Muscle layer of duodenum (tissue), 2 donors: ENCODE data around the gene CDCP2.

Experiments
- H3K27ac ChIP-seq: one replicate; pipeline ENCODE4 v1.7.0; 2013; ENCODE audit warnings: mild to moderate bottlenecking, low read length
- H3K27me3 ChIP-seq: one replicate; pipeline ENCODE4 v1.7.0; 2013; ENCODE audit warnings: low read depth, mild to moderate bottlenecking, control low read depth, low read length
- H3K36me3 ChIP-seq, 2 donors: one replicate each; pipeline ENCODE4 v1.7.0; 2013; ENCODE audit warnings: low read length in 2 of 2, control low read depth in 1 of 2, mild to moderate bottlenecking in 1 of 2; ENCODE audit not compliant: insufficient read depth in 2 of 2, control insufficient read depth in 1 of 2
- H3K4me1 ChIP-seq, 2 donors: one replicate each; pipeline ENCODE4 v1.7.0; 2013; ENCODE audit warnings: low read length in 2 of 2, mild to moderate bottlenecking in 2 of 2, control low read depth in 1 of 2, moderate library complexity in 1 of 2; ENCODE audit not compliant: insufficient read depth in 2 of 2, control insufficient read depth in 1 of 2
- H3K4me3 ChIP-seq, 2 donors: one replicate each; pipeline ENCODE4 v1.7.0; 2013; ENCODE audit warnings: low read length in 2 of 2, low read depth in 1 of 2, mild to moderate bottlenecking in 1 of 2
- H3K9me3 ChIP-seq, 2 donors: one replicate each; pipeline ENCODE4 v1.7.0; 2013; ENCODE audit warnings: low read length in 2 of 2, control low read depth in 1 of 2, mild to moderate bottlenecking in 1 of 2; ENCODE audit not compliant: control insufficient read depth in 1 of 2
- donor health status: healthy.

CDCP2 gene

GRCh38 chr1:54135436-54136120 lies 17.2 kb downstream of the CDCP2 start:
- H3K4me3 ChIP-seq = no peak overlapping the region
- no peak overlapping the region for H3K27ac ChIP-seq
- H3K36me3 ChIP-seq = no peaks in the 10 kb centered on the region

GRCh38 chr1:54134295-54134694 lies 18.5 kb downstream of the CDCP2 start:
- H3K27me3 ChIP-seq = no peaks in the 10 kb centered on the region
- no peak overlapping the region for H3K4me3 ChIP-seq
- H3K36me3 ChIP-seq = no peaks in the 10 kb centered on the region
- no peak overlapping the region for H3K27ac ChIP-seq
- H3K4me1 ChIP-seq = no peaks in the 10 kb centered on the region
- no peaks in the 10 kb centered on the region for H3K9me3 ChIP-seq

More at GRCh38 chr1:54135436-54136120, 17.2 kb downstream of the CDCP2 start:
- H3K9me3 ChIP-seq = no peaks in the 10 kb centered on the region
- no peaks in the 10 kb centered on the region for H3K4me1 ChIP-seq
- H3K27me3 ChIP-seq = no peaks in the 10 kb centered on the region

DNA sequence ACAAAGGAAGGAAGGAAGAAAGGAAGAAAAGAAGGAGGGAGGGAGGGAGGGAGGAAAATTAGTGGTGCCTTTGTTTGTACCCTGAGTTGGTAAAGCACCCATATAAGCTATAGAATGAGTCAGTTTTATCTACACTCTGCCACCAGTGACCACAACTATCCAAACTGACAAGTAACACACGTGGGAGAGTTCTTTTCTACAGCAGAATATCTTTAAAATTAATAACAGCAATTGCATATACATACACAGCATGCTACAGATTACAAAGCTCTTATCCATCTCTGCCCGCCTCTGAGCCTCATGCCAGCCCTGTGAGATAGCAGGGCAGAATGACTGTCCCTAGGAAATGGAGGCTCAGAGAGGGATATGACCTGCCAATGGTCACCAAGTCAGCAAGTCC lies 20.3 kb downstream of the CDCP2 start:
- Histone ChIP-seq H3K27me3 (no peaks in the 10 kb centered on the region), H3K9me3 (no peaks in the 10 kb centered on the region), H3K4me1 (no peaks in the 10 kb centered on the region), H3K36me3 (no peaks in the 10 kb centered on the region), H3K4me3 (no peak overlapping the region), H3K27ac (no peak overlapping the region)

- Histone ChIP-seq H3K27ac (no peak overlapping the region), H3K9me3 (no peaks in the 10 kb centered on the region), H3K36me3 (no peaks in the 10 kb centered on the region), H3K27me3 (no peaks in the 10 kb centered on the region), H3K4me3 (no peak overlapping the region), H3K4me1 (no peaks in the 10 kb centered on the region)
Measured at GRCh38 chr1:54131419-54131818, 21.4 kb downstream of the CDCP2 start.

DNA sequence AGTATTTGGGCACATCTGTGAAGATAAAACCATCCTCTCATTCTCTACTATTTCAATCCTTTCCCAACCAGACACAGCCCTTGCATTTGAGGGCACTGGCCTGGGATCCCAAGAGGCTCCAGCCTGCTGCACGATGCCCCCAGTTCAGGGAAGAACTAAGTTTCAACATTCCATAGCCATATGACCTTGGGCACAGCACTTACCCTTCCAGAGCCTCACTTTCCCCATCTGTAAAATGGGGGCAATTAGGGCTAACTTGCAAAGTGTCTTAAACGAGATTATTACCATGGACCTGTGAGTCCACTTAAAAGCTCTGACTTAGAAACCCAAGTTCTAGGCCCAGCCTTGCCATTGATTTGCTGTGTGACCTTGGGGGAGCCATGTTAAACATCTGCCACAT lies 22.9 kb downstream of the CDCP2 start:
- Histone ChIP-seq H3K9me3 (no peaks in the 10 kb centered on the region), H3K4me1 (no peaks in the 10 kb centered on the region), H3K27me3 (no peaks in the 10 kb centered on the region), H3K4me3 (no peak overlapping the region), H3K27ac (no peak overlapping the region), H3K36me3 (no peaks in the 10 kb centered on the region)

GRCh38 chr1:54127594-54128300 lies 25.1 kb downstream of the CDCP2 start:
- H3K4me3 ChIP-seq = no peak overlapping the region
- H3K27me3 ChIP-seq = no peaks in the 10 kb centered on the region
- H3K36me3 ChIP-seq = no peaks in the 10 kb centered on the region
- H3K27ac ChIP-seq = no peak overlapping the region
- no peaks in the 10 kb centered on the region for H3K4me1 ChIP-seq
- H3K9me3 ChIP-seq = no peaks in the 10 kb centered on the region

GRCh38 chr1:54126271-54126815 lies 26.5 kb downstream of the CDCP2 start:
- no peaks in the 10 kb centered on the region for H3K4me1 ChIP-seq
- H3K27me3 ChIP-seq = no peaks in the 10 kb centered on the region
- H3K27ac ChIP-seq = no peak overlapping the region
- no peaks in the 10 kb centered on the region for H3K9me3 ChIP-seq
- H3K36me3 ChIP-seq = no peaks in the 10 kb centered on the region
- no peak overlapping the region for H3K4me3 ChIP-seq

DNA sequence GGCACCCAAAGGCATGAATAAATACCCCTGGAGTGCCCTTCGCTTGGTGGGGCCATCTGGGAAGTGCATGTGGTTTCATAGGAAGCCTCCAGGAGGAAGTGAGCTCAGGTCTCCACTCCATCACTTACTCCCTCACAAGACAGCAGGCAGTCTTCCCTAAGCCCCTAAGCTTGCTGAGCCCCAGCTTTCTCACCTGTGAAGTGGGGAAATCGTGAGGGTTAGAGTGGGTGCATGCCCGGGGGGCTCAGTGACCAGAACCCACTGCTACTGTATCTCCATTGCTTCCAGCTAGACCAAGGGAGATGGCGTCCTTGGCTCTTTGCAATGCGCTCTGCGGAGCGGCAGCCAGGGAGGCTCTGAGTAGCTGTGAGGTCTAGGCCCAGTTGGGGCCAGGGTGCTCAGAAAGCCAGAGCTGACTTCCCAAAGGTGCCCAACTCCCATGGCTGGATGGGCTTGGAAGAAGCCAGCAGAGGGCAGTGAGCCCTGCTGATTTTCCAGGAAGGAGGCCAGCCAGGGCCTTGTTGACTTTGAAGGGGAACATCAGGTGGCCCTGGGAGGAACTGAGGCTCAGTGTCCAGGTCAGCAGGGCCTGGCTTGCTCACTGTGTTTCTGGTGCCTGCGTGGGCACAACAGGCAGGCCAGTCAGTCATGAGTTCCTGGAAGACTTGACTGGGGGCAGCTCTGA lies 27.3 kb downstream of the CDCP2 start:
- Histone ChIP-seq H3K4me3 (no peak overlapping the region), H3K4me1 (no peaks in the 10 kb centered on the region)

GRCh38 chr1:54124906-54125305 lies 27.9 kb downstream of the CDCP2 start:
- Histone ChIP-seq H3K27me3 (no peaks in the 10 kb centered on the region), H3K27ac (no peak overlapping the region), H3K36me3 (no peaks in the 10 kb centered on the region), H3K9me3 (no peaks in the 10 kb centered on the region), H3K4me1 (no peaks in the 10 kb centered on the region), H3K4me3 (no peak overlapping the region)

More for the DNA sequence above, 27.3 kb downstream of the CDCP2 start:
- Histone ChIP-seq H3K9me3 (no peaks in the 10 kb centered on the region), H3K27ac (no peak overlapping the region), H3K36me3 (no peaks in the 10 kb centered on the region), H3K27me3 (no peaks in the 10 kb centered on the region)

- Histone ChIP-seq H3K4me3 (no peak overlapping the region), H3K27me3 (no peaks in the 10 kb centered on the region), H3K9me3 (no peaks in the 10 kb centered on the region), H3K27ac (no peak overlapping the region), H3K4me1 (no peaks in the 10 kb centered on the region), H3K36me3 (no peaks in the 10 kb centered on the region)
Measured at GRCh38 chr1:54124472-54124871, 28.3 kb downstream of the CDCP2 start.

- Histone ChIP-seq H3K4me1 (no peaks in the 10 kb centered on the region), H3K4me3 (no peak overlapping the region), H3K27ac (no peak overlapping the region), H3K27me3 (no peaks in the 10 kb centered on the region), H3K36me3 (no peaks in the 10 kb centered on the region), H3K9me3 (no peaks in the 10 kb centered on the region)
Measured at GRCh38 chr1:54122992-54123391, 29.8 kb downstream of the CDCP2 start.
